Testis (tissue), 3 donors: ENCODE results near the gene JCHAIN. TPM values are rescaled to one million over a fixed set of nuclear protein-coding genes. Genes with fewer than 3 reads are reported as not detected.
"Not testable (repeated sequence)": the region's sequence is repeated elsewhere in the genome, so short reads cannot be mapped to it uniquely, and the experiment has no call there.

Source experiments
- DNase-seq: peaks from one replicate; pipeline ENCODE4 v3.0.0-alpha.2; 2019
- H3K27ac ChIP-seq, 2 donors: fragments of 200-600 bp; sonication (generic); one replicate each; pipeline ENCODE4 v1.5.1; 2019
- H3K27me3 ChIP-seq: fragments of 200-600 bp; sonication (generic); one replicate; pipeline ENCODE4 v1.5.1; 2019
- H3K36me3 ChIP-seq: fragments of 200-600 bp; sonication (generic); one replicate; pipeline ENCODE4 v1.5.1; 2017; ENCODE audit warnings: low read depth; ENCODE audit errors: missing control alignments
- H3K4me1 ChIP-seq: fragments of 200-600 bp; sonication (generic); one replicate; pipeline ENCODE4 v1.5.1; 2019
- H3K4me3 ChIP-seq, 2 donors: fragments of 200-600 bp; sonication (generic); one replicate each; pipeline ENCODE4 v1.5.1; 2017 to 2019
- H3K9me3 ChIP-seq: fragments of 200-600 bp; sonication (generic); one replicate; pipeline ENCODE4 v1.5.1; 2017
- POLR2A ChIP-seq: fragments of 450-650 bp; IDR thresholded peaks from one replicate; pipeline ENCODE4 v1.6.1; 2017; ENCODE audit warnings: antibody characterized with exemption, mild to moderate bottlenecking, moderate library complexity
- WGBS, 2 donors: methylation state at CpG; one replicate each; pipeline ENCODE4 v1.1.5; 2018; 5-methylcytosine and 5-hydroxymethylcytosine counted together
- intact Hi-C: fragments of 100-400 bp; cut with DNase I; formaldehyde crosslinking; loops from one replicate; pipeline ENCODE4 v1.15.1; 2023; ENCODE audit warnings: low total_unique reads
- polyA plus RNA-seq: library from polyadenylated mRNA; stranded (reverse); fragments of 350-450 nt; fragmentation: Illumina TruSeq; extraction: RNeasy Lipid Tissue Mini Kit (QIAGEN cat#74804); gene quantifications from one replicate; pipeline ENCODE4 v1.2.3, GENCODE V29; 2014; ENCODE audit warnings: low read depth, low replicate concordance; ENCODE audit not compliant: insufficient read depth
- total RNA-seq, 2 donors: library from RNA; depleted of rRNA; stranded (reverse); fragments of >200 nt; gene quantifications; one replicate each; pipeline ENCODE4 v1.2.3, GENCODE V29; 2016
- TF ChIP-seq, protein P1 (sequence below), 3 experiments: fragments of 450-650 bp in 2 of 3; fragments of 200-600 bp in 1 of 3; sonication (generic) in 1 of 3; IDR thresholded peaks; one replicate each; pipeline ENCODE4 v1.5.1; 2016 to 2019; ENCODE audit warnings: antibody characterized with exemption in 3 of 3, mild to moderate bottlenecking in 2 of 3, moderate library complexity in 1 of 3

Gene JCHAIN
- total and polyA plus RNA-seq, 3 donors from 2014 or later, result 0.99 to 34.0 TPM; not detected in 1

DNA sequence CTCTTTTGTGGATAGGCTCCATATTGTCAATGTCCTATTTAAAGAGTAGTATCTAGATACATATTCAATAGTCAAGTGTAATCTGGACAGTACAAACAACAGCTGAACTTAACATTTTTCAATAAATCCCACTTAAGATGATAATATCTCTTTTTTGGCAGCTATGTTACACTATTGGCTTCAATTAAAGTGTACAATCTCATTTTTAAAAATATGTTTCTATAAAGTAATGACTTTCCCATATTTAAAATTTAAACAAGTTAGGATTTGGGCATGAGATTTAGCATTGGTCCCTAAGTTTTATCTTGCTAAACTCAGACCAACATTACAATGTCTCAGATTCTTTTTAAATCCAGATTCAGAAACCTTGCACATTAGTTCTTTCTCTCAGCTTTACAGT is 7.9 kb upstream of the JCHAIN start:
- H3K27ac ChIP-seq, result no peak overlapping the region
- H3K36me3 ChIP-seq, result no peaks in the 10 kb centered on the region
- H3K4me3 ChIP-seq, result no peak overlapping the region
- H3K27me3 ChIP-seq, result no peaks in the 10 kb centered on the region
- TF ChIP-seq, protein P1, sequence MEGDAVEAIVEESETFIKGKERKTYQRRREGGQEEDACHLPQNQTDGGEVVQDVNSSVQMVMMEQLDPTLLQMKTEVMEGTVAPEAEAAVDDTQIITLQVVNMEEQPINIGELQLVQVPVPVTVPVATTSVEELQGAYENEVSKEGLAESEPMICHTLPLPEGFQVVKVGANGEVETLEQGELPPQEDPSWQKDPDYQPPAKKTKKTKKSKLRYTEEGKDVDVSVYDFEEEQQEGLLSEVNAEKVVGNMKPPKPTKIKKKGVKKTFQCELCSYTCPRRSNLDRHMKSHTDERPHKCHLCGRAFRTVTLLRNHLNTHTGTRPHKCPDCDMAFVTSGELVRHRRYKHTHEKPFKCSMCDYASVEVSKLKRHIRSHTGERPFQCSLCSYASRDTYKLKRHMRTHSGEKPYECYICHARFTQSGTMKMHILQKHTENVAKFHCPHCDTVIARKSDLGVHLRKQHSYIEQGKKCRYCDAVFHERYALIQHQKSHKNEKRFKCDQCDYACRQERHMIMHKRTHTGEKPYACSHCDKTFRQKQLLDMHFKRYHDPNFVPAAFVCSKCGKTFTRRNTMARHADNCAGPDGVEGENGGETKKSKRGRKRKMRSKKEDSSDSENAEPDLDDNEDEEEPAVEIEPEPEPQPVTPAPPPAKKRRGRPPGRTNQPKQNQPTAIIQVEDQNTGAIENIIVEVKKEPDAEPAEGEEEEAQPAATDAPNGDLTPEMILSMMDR (IDR thresholded peaks at IDR 0.05), result no peak
- no peak for TF ChIP-seq POLR2A
- no peak for DNase-seq
- intact Hi-C loops, result no loop called here
- no peaks in the 10 kb centered on the region for H3K9me3 ChIP-seq
- no peaks in the 10 kb centered on the region for H3K4me1 ChIP-seq

DNA sequence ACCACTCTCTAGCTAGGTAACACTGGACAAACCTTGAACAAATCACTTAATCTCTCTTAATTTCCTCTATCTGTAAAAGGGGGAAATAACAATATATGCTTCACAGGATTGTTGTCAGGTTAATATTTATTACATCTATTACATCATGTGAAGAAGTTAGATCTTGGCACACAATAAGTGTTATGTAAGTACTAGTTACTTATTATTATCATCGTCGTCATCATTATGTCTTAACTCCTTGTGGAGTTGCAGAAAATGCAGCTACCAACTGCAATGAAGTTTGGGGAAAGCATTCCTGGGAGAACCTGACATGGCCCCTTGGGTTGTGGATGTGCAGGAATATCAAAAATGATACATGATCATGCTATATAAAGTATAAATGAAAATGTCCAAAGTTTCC is 4.8 kb upstream of the JCHAIN start:
- Histone ChIP-seq H3K27me3 (no peaks in the 10 kb centered on the region), H3K27ac (no peak overlapping the region), H3K4me3 (no peak overlapping the region), H3K36me3 (no peaks in the 10 kb centered on the region), H3K4me1 (no peaks in the 10 kb centered on the region), H3K9me3 (no peaks in the 10 kb centered on the region)
- TF ChIP-seq, protein P1 (IDR thresholded peaks at IDR 0.05), result no peak
- TF ChIP-seq POLR2A, result no peak
- 74 to 84% methylated on average over 2 of the region's 2 CpGs for WGBS, 2 donors
- no peak for DNase-seq
- intact Hi-C loops, result no loop called here

DNA sequence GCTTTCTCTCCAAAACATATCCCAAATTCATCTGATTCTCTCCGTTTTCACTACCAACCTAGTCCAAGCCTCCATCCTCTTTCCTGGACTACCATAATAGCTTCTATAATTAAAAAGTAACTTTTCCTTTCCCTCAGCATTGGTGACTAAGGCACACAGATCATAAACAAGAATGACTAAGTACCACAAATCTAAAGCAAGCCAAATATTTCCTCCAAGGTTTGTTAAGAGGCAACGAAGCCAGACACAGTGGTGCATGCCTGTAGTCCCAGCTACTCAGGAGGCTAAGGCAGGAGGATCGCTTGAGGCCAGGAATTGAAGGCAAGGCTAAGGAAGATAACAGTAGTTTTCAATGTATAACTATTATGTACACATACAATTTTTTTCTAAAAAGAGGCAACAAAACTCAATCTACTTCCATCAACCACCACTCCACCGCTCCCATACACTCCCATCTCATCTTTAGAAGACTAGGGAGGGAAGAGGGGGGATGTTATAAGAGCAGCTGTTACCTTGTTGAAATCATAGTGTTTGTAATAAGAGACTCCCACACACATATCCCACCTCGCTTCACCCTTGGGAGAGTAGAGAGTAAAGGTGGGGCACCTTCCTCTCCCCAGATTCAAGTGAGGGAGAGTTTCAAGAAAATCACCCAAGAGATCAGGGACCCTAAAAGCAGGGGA is 4.2 kb upstream of the JCHAIN start:
- 79 to 88% methylated on average over 5 of the region's 5 CpGs for WGBS, 2 donors
- Histone ChIP-seq H3K27me3 (no peaks in the 10 kb centered on the region), H3K27ac (no peak overlapping the region), H3K4me1 (no peaks in the 10 kb centered on the region), H3K9me3 (no peaks in the 10 kb centered on the region), H3K36me3 (no peaks in the 10 kb centered on the region), H3K4me3 (no peak overlapping the region)
- intact Hi-C loops, result no loop called here
- DNase-seq, result no peak
- TF ChIP-seq POLR2A, result no peak
- TF ChIP-seq, protein P1 (IDR thresholded peaks at IDR 0.05), result no peak

DNA sequence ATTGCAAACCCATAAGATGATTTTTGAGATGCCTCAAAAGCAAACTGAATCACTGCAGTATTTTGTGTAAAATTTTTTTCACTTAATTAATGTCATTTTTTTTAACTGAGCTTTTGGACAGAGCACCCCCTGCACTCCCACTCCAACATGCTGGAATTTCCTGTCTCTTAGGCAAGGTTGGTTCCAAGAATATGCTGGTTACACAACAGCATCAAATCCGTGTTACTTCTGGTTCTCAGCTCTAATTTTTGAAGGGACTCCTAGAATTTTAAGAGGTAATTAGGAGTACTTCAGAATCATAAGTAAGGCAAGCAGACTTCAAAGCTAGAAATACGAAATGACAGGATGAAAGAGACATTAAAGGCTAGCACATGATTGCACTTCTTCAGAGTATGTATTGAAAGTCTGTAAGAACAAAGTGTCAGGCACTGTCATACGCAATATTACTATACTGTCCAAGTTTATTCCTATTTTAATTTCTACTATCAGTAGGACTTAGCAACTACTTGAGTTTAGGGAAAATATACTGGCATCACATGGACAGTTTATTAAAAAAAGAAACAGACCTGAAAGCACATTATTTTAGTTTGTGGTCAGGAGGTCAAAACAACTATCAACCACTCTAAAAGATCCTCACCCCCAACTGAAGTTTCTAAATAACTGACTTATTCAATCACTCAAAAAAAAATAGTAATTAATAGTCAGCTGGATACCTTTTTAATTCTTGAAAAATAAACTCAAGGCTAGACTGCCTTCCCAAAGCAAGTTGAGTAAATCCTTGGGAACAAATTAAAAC is 1.6 kb upstream of the JCHAIN start:
- H3K9me3 ChIP-seq, result no peaks in the 10 kb centered on the region
- 57% methylated on average over 3 of the region's 3 CpGs for WGBS, 2 donors
- no peak for TF ChIP-seq POLR2A
- H3K4me3 ChIP-seq, result no peak overlapping the region
- intact Hi-C loops, result no loop called here
- H3K4me1 ChIP-seq, result no peaks in the 10 kb centered on the region
- no peaks in the 10 kb centered on the region for H3K36me3 ChIP-seq
- no peak overlapping the region for H3K27ac ChIP-seq
- H3K27me3 ChIP-seq, result no peaks in the 10 kb centered on the region
- no peak for DNase-seq

DNA sequence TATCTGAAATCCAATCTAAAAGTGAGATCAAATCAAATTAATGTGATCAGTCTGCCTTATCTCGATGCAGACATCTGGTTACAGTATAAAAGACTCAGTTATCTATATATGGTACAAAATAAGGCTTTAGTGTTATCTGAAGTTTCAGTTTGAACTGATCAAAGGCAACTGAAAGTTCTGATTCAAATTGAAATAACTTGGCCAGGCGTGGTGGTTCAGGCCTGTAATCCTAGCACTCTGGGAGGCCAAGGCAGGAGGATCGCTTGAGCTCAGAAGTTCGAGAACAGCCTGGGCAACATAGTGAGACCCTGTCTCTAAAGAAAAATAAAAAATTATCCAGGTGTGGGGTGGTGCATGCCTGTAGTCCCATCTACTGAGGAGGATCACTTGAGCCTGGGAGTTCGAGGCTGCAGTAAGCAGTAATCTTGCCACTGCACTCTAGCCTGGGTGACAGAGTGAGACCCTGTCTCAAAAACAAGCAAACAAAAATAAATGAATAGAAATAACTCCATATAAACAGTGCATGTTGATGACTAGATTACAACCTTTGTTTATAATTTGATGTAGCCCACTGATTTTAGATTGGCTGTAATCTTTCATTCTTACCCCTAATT is 4.9 kb downstream of the JCHAIN start:
- H3K4me1 ChIP-seq, intact Hi-C loops, H3K4me3 ChIP-seq, H3K27ac ChIP-seq, H3K36me3 ChIP-seq, DNase-seq, H3K9me3 ChIP-seq, H3K27me3 ChIP-seq: not testable (repeated sequence)
- 89 to 92% methylated on average over 5 of the region's 5 CpGs for WGBS, 2 donors
